Neural cell (in vitro differentiated cells): ENCODE measurements around the gene CPO.

Source experiments
- EP300 ChIP-seq: fragments of 450-650 bp; conservative IDR thresholded peaks from 2 replicates; pipeline ENCODE4 v1.6.1; 2014; ENCODE audit warnings: antibody characterized with exemption, mild to moderate bottlenecking, moderate library complexity; ENCODE audit not compliant: poor library complexity, severe bottlenecking
- EZH2 ChIP-seq: fragments of 200-600, 300-800 bp; shearing (Covaris generic), sonication (generic); IDR thresholded peaks from 2 replicates; pipeline ENCODE4 v1.6.1; 2014; ENCODE audit warnings: antibody characterized with exemption, low read length, borderline replicate concordance, mild to moderate bottlenecking; ENCODE audit not compliant: insufficient read depth, poor library complexity, severe bottlenecking
- MXI1 ChIP-seq: fragments of 450-650 bp; conservative IDR thresholded peaks from 2 replicates; pipeline ENCODE4 v1.6.1; 2014; ENCODE audit warnings: antibody characterized with exemption, mild to moderate bottlenecking; ENCODE audit not compliant: poor library complexity, severe bottlenecking
- POLR2AphosphoS5 ChIP-seq: IDR thresholded peaks from 2 replicates; pipeline ENCODE4 v1.6.1; 2012
- RAD21 ChIP-seq: fragments of 450-650 bp; conservative IDR thresholded peaks from 2 replicates; pipeline ENCODE4 v1.6.1; 2014; ENCODE audit warnings: antibody characterized with exemption, mild to moderate bottlenecking, moderate library complexity
- SMC3 ChIP-seq: fragments of 450-650 bp; conservative IDR thresholded peaks from 2 replicates; pipeline ENCODE4 v1.6.1; 2014; ENCODE audit warnings: antibody characterized with exemption, mild to moderate bottlenecking, moderate library complexity; ENCODE audit not compliant: poor library complexity
- TAF1 ChIP-seq: IDR thresholded peaks from 2 replicates; pipeline ENCODE4 v1.6.1; 2012; ENCODE audit warnings: low read depth
- TF ChIP-seq, protein P1 (sequence below): fragments of 450-650 bp; IDR thresholded peaks from 2 replicates; pipeline ENCODE4 v1.5.1; 2014; ENCODE audit warnings: antibody characterized with exemption, mild to moderate bottlenecking, moderate library complexity; ENCODE audit not compliant: poor library complexity, severe bottlenecking

DNA sequence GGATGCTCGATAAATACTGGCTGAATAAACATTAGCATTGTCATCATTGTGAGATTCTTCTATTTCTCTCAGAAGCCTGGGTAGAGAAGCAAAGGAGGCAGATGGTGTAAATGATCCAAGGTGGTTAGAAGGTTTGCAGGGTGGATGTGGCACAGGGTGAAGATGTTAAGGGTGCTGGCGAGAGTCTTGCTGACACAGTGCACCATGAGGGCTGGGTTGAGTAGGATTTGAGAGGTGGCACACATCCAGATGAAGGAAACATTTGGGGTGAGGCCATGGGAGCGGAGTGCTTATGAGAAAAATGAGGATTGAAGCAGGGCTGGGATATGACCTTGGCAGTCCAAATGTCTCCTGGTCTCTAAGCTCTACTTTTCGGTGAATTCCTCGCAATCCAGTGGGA lies 17.8 kb upstream of the CPO start:
- TF ChIP-seq, protein P1, sequence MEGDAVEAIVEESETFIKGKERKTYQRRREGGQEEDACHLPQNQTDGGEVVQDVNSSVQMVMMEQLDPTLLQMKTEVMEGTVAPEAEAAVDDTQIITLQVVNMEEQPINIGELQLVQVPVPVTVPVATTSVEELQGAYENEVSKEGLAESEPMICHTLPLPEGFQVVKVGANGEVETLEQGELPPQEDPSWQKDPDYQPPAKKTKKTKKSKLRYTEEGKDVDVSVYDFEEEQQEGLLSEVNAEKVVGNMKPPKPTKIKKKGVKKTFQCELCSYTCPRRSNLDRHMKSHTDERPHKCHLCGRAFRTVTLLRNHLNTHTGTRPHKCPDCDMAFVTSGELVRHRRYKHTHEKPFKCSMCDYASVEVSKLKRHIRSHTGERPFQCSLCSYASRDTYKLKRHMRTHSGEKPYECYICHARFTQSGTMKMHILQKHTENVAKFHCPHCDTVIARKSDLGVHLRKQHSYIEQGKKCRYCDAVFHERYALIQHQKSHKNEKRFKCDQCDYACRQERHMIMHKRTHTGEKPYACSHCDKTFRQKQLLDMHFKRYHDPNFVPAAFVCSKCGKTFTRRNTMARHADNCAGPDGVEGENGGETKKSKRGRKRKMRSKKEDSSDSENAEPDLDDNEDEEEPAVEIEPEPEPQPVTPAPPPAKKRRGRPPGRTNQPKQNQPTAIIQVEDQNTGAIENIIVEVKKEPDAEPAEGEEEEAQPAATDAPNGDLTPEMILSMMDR: no peak
- no peak for TF ChIP-seq POLR2AphosphoS5
- TF ChIP-seq MXI1: no peak
- TF ChIP-seq SMC3: no peak
- TF ChIP-seq EP300: no peak
- TF ChIP-seq TAF1: no peak
- no peak for TF ChIP-seq EZH2
- no peak for TF ChIP-seq RAD21
